ENCODE data around the gene JHY. TPM values are rescaled to one million over a fixed set of nuclear protein-coding genes. Genes with fewer than 3 reads are reported as not detected.

Gene JHY
- total RNA-seq, 1 donor from 2014 or later = 2.5 TPM

DNA sequence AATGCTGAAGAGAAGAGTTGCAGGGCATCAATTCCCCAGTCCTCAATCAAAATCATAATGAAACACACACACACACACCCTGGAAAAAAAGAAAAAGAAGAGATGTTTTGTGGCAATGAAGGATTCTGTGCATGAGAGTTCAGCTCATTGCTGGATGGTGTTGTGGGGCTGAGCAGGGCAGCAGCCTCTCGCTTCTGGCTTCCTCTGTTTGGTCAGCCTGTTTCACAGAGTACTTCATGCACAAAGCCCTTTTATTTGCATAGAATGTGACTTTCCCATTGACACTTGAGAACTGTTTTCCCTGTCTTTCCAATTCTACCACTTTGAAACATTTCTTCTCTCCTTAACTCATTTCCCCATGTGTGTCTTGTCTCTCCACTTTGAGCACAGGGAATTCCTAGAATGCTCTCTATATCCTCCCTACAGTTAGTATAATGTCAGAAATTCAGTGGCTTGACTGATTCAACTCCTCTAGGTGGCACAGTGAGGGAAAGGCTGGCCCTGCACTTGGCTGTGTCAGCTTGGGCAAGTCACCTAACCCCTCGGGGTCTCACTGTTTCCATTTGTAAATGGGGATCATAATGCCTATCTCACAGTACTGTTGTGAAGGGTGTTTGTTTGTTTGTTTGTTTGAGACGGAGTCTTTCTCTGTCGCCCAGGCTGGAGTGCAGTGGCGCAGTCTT lies 124.4 kb downstream of the JHY start:
- intact Hi-C loops (cut with micrococcal nuclease) = no loop called here

Other genes with a start within 250 kb of the JHY start
- 22.9 and 24.8 TPM in 2 replicates for gene UBASH3B, start 227.0 kb upstream of the JHY start, total RNA-seq
- 0.95 and 1.5 TPM in 2 replicates for gene CRTAM, start 44.3 kb upstream of the JHY start, total RNA-seq
- gene BSX, start 99.1 kb downstream of the JHY start, total RNA-seq = not detected in 2 replicates
- 2,704 and 2,726 TPM in 2 replicates for gene HSPA8, start 179.4 kb downstream of the JHY start, total RNA-seq

Measured in T-helper 2 cell treated with Interferon-gamma antibody and Interleukin-4, amounts not matched to agents 100 ng/mL and 5 ng/mL, for 36 hours (primary cell).